ENCODE measurements around the gene BRSK2. TPM values are rescaled to one million over a fixed set of nuclear protein-coding genes. Genes with fewer than 3 reads are reported as not detected.

BRSK2 gene
- total RNA-seq, 1 experiment from 2014 or later = 1.2 TPM

DNA sequence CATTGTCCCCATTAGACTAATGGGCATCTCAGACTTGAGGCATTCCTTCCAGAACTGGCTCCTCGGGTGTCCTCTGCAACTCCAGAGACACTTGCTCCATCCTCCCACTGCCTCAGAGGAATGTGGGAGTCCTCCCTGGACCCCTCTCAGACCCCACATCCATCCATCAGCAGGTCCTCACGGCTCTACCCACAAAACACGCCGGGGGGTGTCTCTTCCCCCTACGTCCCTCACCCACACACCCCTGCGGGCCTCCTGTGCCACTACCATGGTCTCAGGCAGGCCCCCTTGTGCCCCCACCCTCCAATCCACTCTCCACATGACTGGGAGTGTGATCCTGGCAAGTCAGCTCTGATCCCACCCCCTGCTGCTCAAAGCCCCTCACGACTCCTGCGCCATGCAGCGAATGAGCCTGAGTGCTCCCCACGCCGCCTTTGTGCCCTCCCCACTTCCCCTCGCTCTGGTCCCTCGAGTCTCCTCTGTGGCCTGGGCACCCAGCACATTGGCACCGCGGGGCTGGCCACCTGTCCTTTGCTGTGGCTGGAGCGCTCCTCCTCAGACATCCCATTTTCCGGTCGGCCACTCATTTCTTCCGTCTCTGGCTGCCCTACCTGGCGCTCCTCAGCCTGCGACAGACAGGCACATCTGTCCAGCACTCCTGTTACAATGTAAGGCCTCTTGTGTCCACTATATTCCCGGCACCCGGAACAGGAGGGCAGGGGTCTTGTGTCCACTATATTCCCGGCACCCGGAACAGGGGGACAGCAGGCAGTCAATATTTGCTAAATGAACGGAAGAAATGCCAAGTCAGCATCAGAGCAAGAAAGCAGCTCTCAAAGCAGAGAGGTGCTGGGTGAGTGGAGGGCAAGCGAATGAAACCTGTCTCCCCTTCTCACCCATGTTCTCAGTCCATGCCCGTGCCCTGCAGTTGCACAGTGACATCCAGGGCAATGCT lies 111.0 kb downstream of the BRSK2 start:
- no peaks in the 10 kb centered on the region for H3F3A ChIP-seq (ENCODE audit: low read length, unreplicated experiment)
- no peak for ATAC-seq
- no peak for TF ChIP-seq EZH2 (IDR thresholded peaks at IDR 0.05; ENCODE audit: low read length, unreplicated experiment)
- TF ChIP-seq, protein P1, sequence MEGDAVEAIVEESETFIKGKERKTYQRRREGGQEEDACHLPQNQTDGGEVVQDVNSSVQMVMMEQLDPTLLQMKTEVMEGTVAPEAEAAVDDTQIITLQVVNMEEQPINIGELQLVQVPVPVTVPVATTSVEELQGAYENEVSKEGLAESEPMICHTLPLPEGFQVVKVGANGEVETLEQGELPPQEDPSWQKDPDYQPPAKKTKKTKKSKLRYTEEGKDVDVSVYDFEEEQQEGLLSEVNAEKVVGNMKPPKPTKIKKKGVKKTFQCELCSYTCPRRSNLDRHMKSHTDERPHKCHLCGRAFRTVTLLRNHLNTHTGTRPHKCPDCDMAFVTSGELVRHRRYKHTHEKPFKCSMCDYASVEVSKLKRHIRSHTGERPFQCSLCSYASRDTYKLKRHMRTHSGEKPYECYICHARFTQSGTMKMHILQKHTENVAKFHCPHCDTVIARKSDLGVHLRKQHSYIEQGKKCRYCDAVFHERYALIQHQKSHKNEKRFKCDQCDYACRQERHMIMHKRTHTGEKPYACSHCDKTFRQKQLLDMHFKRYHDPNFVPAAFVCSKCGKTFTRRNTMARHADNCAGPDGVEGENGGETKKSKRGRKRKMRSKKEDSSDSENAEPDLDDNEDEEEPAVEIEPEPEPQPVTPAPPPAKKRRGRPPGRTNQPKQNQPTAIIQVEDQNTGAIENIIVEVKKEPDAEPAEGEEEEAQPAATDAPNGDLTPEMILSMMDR (conservative IDR thresholded peaks at IDR 0.05; ENCODE audit: low read depth, low read length) = no peak
- H4K20me1 ChIP-seq (ENCODE audit: low read length) = no peaks in the 10 kb centered on the region; the same call in 1 of the 2 replicates
- H3K27ac ChIP-seq (ENCODE audit: low read length) = no peak overlapping the region
- no peak overlapping the region for H2AFZ ChIP-seq (ENCODE audit: low read length)
- no peaks in the 10 kb centered on the region for H3K9me2 ChIP-seq (replicated peaks; ENCODE audit: low read length)
- no peak overlapping the region for H3K4me2 ChIP-seq (ENCODE audit: low read length)
- H3K4me3 ChIP-seq (ENCODE audit: low read length) = no peak overlapping the region
- no peaks in the 10 kb centered on the region for H3K36me3 ChIP-seq (ENCODE audit: low read depth, low read length)
- H3K27me3 ChIP-seq (ENCODE audit: low read length) = no peaks in the 10 kb centered on the region
- no TSS peak for BruUV-seq (replicated peaks)
- no peak for DNase-seq
- no peak overlapping the region for H3K9ac ChIP-seq (ENCODE audit: low read length)
- CTCF ChIA-PET = no interaction called here
- intact Hi-C loops (cut with micrococcal nuclease) = no loop called here
- H3K9me3 ChIP-seq (ENCODE audit: low read length) = no peaks in the 10 kb centered on the region
- H3K79me2 ChIP-seq (ENCODE audit: low read length) = peaks cover 42% of the 10 kb centered on the region
- POLR2A ChIA-PET (ENCODE audit: unreplicated experiment) = no interaction called here
- no peaks in the 10 kb centered on the region for H3K4me1 ChIP-seq (ENCODE audit: insufficient read depth, low read length)

DNA sequence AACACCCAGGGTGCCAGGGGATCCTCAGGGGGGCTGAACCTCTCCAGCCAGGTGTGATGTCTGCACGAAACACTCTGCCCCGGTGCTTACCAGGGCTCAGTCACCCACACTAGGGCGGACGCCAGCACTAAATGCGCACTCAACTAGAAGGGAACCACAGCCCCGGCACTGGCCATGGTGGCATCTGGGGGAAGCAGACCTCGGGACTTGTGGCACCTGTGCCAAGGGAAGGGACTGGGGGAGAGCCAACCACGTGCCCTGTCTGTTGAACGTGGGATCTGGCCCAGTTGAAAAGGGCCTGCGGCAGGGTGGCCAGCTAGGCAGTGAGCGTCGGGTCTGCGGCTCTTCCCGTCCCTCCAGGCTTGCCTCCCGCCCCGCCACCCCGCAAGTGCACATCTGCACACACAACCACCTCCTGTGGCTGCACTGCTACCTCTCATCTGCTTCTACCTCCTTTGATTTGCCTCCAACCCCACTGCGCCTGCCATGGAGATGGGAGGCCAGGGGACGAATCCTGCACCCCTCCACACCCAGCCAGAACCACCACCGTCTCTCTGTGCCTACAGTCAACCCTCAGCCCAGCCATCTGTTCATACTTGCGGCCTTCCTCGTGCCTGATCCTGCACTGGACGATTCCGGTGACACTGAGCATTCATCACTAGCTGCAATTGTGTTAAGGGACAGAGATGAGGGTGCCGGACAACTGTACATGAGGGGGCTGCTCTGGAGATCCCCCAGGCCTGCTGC lies 111.9 kb downstream of the BRSK2 start:
- TF ChIP-seq EZH2 (IDR thresholded peaks at IDR 0.05; ENCODE audit: low read length, unreplicated experiment) (no peak), EZH2phosphoT487 (IDR thresholded peaks at IDR 0.05; ENCODE audit: borderline replicate concordance, low read length) (no peak)
- TF ChIP-seq, protein P1 (conservative IDR thresholded peaks at IDR 0.05; ENCODE audit: low read depth, low read length) = no peak
- BruUV-seq (replicated peaks) = no TSS peak
- Histone ChIP-seq H3K27me3 (ENCODE audit: low read length) (no peaks in the 10 kb centered on the region), H3K79me2 (ENCODE audit: low read length) (peaks cover 37% of the 10 kb centered on the region), H3K27ac (ENCODE audit: low read length) (no peak overlapping the region), H3K36me3 (ENCODE audit: low read depth, low read length) (no peaks in the 10 kb centered on the region), H2AFZ (ENCODE audit: low read length) (no peak overlapping the region), H3K4me1 (ENCODE audit: insufficient read depth, low read length) (no peaks in the 10 kb centered on the region), H3K4me3 (ENCODE audit: low read length) (no peak overlapping the region), H4K20me1 (ENCODE audit: low read length) (no peaks in the 10 kb centered on the region; the same call in 1 of the 2 replicates), H3K4me2 (ENCODE audit: low read length) (no peak overlapping the region), H3K9ac (ENCODE audit: low read length) (no peak overlapping the region), H3F3A (ENCODE audit: low read length, unreplicated experiment) (no peaks in the 10 kb centered on the region), H3K9me2 (replicated peaks; ENCODE audit: low read length) (no peaks in the 10 kb centered on the region), H3K9me3 (ENCODE audit: low read length) (no peaks in the 10 kb centered on the region)
- CTCF ChIA-PET = no interaction called here
- POLR2A ChIA-PET (ENCODE audit: unreplicated experiment) = no interaction called here
- ATAC-seq (no peak), DNase-seq (no peak)
- intact Hi-C loops (cut with micrococcal nuclease) = no loop called here
